GM21390 (cell line): ENCODE measurements around the gene ABCA13.
A peak's percentile ranks its signal among the peaks of the same experiment; 100 is the strongest.

Experiments
- ATAC-seq: cut with Tn5 transposase; IDR thresholded peaks from one replicate; pipeline ENCODE4 v1.9.1; 2021; ENCODE audit not compliant: unreplicated experiment

The ABCA13 gene

GRCh38 chr7:48296966-48297365 lies 125.7 kb downstream of the ABCA13 start:
- ATAC-seq: no peak

GRCh38 chr7:48298779-48299178 lies 127.5 kb downstream of the ABCA13 start:
- ATAC-seq: peak; percentile 72

- peak; percentile 82 for ATAC-seq
Measured at GRCh38 chr7:48299580-48300169, 128.4 kb downstream of the ABCA13 start.

GRCh38 chr7:48300301-48300700 lies 129.0 kb downstream of the ABCA13 start:
- no peak for ATAC-seq

- ATAC-seq: no peak
Measured at GRCh38 chr7:48301201-48301600, 129.9 kb downstream of the ABCA13 start.

- ATAC-seq: no peak
Measured at GRCh38 chr7:48304641-48305040, 133.4 kb downstream of the ABCA13 start.

GRCh38 chr7:48305661-48306060 lies 134.4 kb downstream of the ABCA13 start:
- no peak for ATAC-seq

GRCh38 chr7:48307041-48307714 lies 135.9 kb downstream of the ABCA13 start:
- ATAC-seq: no peak

- no peak for ATAC-seq
Measured at GRCh38 chr7:48309720-48310119, 138.5 kb downstream of the ABCA13 start.

GRCh38 chr7:48311464-48312100 lies 140.3 kb downstream of the ABCA13 start:
- no peak for ATAC-seq

GRCh38 chr7:48312151-48312550 lies 140.9 kb downstream of the ABCA13 start:
- no peak for ATAC-seq

- ATAC-seq: no peak
Measured at GRCh38 chr7:48316768-48317167, 145.5 kb downstream of the ABCA13 start.

GRCh38 chr7:48317360-48317759 lies 146.1 kb downstream of the ABCA13 start:
- ATAC-seq: no peak

GRCh38 chr7:48321319-48322010 lies 150.2 kb downstream of the ABCA13 start:
- ATAC-seq: no peak

GRCh38 chr7:48337012-48337621 lies 165.9 kb downstream of the ABCA13 start:
- no peak for ATAC-seq

- ATAC-seq: no peak
Measured at GRCh38 chr7:48337781-48338180, 166.5 kb downstream of the ABCA13 start.

- ATAC-seq: no peak
Measured at GRCh38 chr7:48347230-48347825, 176.1 kb downstream of the ABCA13 start.

- ATAC-seq: no peak
Measured at GRCh38 chr7:48350515-48350914, 179.3 kb downstream of the ABCA13 start.

GRCh38 chr7:48351900-48352299 lies 180.6 kb downstream of the ABCA13 start:
- ATAC-seq: no peak

- ATAC-seq: no peak
Measured at GRCh38 chr7:48355346-48355745, 184.1 kb downstream of the ABCA13 start.

- ATAC-seq: no peak
Measured at GRCh38 chr7:48360574-48360973, 189.3 kb downstream of the ABCA13 start.
